HG03175 (cell line): Measurements from ENCODE around the gene LMNA.

ENCODE experiments used
- ATAC-seq: cut with Tn5 transposase; IDR thresholded peaks from one replicate; pipeline ENCODE4 v1.9.1; 2021; ENCODE audit warnings: mild to moderate bottlenecking, moderate library complexity; ENCODE audit not compliant: unreplicated experiment

The LMNA gene

DNA sequence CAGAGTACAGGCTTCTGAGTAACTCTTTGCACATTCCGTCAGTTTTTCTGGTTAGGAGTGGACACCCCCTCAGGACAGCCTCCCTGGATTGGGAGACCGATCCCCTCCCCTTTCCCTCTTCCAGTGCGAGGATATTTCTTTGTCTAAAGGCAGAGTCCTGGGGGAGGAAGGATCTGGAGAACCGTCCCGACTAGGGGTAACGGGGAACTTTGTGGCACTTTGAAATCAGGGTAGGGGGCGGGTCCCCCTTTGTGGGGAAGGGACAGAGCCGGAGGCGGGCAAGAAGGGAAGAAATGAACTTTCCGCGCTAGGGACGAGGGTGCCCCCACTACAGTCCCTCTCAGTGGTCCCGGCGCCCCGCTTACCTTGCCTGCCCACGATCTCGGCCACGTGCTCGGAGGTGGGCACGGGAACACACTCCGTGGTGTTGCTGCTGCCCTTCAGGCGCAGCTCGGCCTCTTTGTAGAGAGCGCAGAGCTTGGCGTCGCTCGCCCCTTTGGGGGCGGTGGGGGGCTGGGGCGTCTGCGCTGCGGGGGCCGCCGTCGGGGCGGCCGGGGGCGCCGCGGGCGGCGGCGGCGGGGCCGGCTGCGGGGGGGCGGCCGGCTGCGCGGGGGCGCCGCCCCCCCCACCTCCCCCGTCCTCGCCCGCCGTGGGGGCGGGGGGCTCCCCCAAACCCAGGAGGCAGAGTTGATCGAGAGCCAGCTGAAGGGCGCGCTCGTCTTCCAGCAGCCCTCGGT is 33.2 kb upstream of the LMNA start:
- ATAC-seq: no peak

DNA sequence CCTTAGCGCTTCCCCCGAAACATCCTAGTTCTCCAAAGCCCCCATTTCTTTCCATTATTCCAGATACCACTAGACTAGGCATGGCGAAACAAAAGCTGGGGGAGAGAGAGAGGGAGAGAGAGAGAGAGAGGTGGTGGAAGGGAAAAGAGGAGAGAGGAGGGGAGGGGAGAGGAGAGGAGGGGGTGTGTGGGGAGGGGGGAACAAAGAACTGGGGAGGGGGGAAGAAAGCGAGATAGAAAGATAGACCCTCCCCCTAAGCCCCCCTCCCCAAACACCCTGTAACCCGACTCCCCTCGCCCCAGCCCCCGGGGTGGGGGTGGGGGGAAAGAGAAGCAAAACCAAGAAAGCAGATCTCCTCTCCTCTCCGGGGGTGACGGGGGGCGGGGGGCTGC is 32.6 kb upstream of the LMNA start:
- ATAC-seq: no peak

DNA sequence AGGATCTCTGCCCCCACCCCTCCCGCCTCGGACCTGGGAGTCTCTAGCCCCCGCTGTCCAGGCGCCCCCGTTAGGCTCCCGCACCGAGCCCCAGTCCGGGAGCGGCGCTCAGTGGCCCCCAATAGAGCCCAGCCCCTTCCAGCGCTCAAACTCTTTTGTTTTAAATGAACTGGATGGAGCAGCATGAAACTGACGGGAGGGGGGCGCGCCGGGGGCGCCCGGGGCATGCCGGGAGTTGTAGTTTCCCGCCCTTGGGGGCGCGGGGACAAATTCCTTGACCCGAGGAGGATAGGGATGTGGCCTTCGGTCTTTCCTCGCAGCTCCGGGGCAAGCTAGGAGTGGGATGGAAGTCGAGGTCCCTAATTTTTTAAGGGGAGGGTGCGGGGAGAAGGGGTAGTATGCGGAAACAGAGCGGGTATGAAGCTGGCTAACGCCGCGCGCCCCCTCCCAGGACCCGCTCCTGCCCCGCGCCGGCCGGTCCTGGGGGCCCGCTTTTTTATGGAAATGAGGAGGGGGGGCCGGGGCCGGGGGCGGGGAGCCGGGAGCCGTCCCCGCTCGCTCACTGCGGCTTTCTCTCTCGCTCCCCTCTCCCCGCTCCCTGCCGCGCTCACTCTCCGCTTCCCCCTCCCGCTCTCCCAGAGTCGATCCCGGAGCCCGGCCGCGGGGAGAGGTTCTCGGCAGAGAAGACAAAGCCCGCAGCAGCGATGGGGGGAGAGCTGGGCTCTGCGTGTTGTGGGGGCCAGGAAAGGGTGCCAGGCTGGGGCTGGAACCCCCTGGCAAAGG is 32.0 kb upstream of the LMNA start, which contains the start of gene MEX3A:
Gene MEX3A, minus strand, starts transcription at position 157 of the 783 bp plus-strand sequence. CDS start 467 bp downstream, outside the sequence.
- ATAC-seq: no peak

DNA sequence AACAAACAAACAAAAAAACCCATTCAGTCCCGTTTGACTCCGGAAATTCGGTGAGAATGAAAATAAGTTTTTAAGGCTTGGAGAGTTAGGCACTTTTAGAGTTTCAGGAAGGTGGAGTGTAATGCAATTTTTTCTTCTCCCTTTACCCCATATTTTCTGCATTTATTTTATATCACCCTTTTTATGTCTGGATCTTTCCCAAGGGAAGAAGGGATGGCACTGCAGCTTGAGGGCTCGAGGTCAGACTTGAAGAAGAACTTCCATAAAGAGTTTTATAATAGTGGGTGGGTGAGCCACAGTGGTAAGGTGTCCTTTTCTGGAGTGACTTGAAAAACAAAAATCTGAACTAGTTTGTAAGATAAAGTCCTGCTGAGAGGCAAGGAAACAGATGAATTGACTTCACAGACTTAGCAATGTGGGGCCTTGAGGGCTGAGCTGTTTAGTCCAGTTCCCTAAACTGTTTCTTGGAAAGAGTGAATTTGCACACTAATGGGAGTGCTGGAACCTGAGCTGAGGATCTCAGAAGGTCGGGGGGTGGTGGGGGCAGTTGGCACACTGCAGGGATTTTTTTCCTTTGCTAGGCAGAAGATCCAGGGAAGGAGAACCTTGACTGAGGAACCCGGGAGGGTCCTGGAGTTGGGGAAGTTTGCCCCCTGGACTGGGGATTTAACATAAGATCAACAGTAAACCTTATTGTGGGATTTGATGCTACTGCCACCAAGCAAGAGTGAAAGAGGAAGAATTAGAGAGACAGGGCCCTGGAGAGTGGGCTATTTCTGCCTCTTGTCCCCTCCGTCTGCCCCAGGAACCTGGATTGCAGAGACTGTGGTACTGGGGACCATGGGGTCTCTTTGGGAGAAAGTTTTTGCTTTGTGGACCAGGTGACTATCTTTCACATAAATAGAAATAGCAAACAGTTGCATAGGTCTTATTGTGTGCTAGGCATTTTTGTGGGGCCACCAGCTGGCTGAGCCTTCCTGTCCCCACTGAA is 30.4 kb upstream of the LMNA start:
- no peak for ATAC-seq

DNA sequence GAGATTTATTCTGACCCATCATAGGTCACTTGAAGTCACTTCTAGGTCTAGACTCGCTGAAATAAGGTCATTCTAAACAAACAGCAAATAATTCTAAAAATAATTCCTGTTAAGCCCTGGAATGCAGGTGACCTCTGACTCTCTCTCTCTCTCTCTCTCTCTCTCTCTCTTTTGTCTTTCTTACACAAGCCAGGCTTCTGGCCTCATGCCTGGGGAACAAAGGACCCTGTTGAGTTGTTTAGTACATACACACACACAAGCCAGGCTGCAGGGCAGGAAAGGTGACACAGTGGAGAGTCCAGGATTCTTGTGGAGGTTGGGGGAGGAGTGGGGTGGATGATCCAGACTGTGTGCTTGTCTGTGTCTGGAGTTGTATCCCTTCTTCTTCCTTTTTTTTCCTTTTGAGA is 28.3 kb upstream of the LMNA start:
- ATAC-seq: no peak

DNA sequence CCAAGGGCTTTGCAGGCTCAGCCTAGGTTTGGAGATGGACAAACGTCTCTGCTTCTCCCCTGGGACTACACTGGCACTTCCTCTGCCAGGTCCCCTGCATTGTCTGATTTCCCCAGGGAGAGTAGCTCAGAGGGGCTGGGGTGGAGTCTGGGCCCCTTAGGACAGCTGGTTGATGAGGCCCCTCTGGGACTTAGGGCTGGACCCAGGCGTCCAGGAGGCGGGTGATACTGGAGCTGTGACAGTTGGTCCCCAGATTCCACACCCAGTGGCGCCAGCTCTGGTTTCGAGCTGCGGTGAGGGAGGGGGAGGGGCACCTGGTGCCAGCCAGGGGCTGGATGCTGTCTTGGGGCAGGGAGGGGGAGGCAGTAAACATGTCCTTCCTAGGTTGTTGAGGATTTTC is 24.8 kb upstream of the LMNA start:
- ATAC-seq: no peak

DNA sequence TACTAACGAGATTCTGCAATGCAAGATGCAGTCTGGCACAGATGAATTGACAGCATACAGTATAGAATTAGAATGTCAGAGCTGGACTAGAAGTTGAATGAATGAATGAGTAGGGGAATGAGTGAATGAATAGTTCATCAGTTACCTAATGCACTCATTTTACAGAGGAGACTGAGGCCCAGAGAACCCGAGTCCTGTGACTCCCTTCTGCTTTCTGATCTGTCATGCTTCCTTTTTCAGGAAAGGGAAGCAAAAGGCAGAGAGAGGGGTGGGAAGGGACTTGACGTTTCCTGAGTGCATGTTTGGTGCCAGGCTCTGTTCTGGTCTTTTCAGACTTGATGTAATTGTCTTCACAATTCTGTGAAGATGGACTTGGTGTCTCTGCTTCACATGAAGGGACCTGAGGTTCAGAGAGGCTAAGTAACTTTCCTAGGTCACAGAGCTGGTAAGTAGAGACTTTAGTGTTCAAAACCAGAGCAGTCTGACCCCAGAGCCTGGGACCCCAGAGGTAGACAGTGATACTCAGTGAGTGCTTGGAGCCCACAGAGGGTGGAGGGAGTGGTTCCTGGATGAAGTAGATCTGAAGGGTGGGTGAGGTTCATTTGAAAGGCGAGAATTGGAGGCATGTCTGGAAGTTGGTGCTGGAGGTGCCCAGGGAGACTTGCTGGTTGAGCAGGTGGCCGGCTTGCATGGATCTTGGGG is 24.2 kb upstream of the LMNA start:
- ATAC-seq: no peak

DNA sequence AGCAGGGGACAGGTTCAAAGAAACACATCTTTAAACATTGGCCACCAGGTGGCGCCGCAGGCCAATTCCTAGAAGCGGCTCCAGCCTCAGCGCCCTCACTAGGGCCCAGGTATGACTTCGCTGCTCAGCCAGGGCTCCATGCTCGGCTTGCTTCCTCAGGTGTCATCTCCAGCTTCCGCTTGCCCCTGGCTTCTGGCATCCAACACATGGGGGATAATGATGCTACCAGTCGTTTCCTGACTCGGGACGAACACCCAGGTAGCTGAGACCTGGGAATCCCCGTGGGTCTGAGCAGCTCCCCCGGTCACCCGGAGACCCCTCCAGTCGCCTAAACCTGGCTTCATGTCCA is 23.7 kb upstream of the LMNA start:
- ATAC-seq: no peak

DNA sequence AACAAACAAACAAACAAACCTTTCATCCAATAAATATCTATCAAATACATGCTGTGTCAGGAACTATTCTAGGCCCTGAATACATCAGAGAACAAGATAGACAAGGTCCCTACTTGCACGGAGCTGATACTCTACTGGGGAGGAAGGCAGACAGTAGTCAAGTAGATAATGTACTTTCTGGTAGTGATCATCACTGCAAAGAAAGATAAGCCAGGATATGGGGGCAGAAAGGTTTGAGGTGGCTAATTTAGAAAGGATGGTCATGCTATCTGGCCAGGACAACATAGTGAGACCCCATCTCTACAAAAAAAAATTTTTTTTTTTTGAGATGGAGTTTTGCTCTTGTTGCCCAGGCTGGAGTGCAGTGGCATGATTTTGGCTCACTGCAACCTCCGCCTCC is 22.9 kb upstream of the LMNA start:
- ATAC-seq: no peak

DNA sequence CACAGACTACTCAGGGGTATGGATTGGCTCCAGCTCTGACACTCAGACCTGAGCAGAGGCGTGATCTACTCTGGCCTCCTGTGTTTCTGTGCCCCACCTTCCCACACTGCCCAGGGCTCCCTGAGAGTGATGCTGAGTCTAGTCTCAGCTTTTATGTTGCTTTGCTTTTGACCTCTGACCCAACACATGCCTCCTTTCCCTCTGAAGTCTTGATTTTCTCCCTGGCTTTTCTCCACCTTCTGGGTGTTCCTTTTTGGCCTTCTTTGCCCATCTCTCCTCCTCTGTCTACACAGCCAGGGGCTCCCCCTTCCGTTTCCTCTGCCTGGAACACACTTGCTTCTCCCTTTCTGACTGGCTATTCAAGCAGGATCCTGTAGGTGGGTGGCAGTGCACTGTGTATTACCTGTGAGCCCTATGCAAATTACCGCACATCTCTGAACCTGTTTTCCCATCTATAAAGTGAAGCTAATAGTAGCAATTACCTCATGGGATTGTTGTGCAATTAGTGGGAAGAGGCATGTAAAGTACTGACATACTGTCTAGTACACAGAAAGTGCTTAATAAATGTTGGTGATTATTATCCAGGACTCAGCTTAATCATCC is 18.5 kb upstream of the LMNA start:
- no peak for ATAC-seq

DNA sequence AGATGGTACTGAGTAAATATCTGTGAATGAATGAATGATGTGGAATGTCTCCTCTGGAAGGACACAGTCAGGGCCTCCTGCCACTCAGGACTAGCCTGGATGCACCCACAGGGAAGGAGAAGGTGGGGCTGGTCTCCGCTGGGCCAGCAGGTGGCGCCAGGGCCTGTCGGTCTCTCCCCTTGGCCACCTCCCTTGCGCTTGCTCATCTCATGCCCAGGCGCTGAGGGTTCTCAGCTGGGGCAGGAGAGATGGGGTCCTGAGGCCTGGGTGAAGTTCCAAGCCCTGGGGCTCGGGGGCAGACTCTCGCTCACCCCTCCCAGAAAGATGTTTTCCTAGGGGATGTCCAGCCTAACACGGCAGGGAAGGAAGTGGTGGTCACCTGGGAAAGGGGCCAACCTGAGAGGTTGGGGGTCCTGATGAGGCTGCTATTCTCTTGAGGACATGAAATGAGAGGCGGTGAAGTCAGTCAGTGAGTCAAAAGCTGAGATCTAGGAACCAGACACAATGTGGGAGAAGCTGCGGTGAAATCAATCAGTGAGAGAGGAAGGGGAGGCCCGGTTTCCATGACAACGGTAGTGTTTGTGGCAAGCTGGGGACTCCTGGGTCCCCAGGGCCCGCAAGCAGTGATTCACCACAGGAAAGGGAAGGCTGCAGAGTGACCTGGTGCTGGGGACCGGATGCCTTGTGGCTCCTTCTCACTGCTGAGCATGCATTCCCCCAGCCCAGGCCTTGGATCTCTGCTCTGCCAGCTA is 17.7 kb upstream of the LMNA start:
- ATAC-seq: peak; percentile 70

DNA sequence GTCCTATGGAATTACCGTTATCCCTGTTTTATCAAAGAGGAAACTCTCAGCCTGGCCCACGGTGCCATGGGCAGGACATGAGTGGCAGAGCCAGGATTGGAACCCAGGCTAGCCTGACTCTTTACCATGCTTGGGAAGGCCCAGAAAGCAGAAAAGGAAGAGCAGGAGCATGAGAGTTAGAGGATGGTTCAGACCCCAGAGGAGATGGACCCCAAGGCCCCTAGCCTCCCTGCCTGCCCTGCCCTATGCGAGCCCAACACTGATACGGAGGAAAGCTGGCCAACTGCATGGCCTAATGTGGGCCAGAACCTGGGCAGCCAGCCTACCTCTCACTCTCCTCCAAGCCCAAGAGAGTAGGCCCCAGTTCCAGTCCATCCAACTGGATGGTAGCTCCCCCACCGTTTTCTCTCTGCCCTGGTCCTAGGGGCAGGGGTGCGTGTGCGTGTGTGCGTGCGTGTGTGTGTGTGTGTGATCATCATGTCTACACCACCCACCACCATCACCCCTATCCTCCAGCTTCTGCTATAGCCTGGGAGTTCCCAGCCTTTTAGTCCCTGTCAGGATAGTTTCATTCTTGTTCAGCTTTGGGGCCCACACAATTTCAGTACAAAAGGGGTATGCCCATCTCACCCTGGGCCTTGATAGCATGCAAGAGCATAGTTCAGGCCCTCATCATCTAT is 16.9 kb upstream of the LMNA start:
- ATAC-seq: no peak

DNA sequence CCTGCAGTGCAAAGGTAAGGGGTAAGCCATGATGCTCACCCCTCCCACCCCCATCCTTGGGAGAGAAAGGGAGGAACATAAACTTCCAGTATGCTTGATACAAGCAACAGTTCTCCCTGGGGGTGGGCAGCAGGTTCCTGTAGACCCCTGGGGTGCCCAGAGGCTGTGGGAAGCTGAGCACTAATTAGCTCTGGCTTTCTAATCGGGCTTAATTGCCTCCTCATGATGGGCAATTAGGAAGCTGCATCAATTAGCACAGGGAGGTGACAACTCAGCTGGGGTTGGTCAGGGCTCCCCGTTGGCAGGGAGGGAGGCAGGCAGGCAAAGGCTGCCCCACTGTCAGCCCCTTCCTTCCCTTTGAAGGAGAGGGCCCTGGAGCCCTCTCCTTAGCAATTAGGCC is 15.7 kb upstream of the LMNA start:
- ATAC-seq: no peak

DNA sequence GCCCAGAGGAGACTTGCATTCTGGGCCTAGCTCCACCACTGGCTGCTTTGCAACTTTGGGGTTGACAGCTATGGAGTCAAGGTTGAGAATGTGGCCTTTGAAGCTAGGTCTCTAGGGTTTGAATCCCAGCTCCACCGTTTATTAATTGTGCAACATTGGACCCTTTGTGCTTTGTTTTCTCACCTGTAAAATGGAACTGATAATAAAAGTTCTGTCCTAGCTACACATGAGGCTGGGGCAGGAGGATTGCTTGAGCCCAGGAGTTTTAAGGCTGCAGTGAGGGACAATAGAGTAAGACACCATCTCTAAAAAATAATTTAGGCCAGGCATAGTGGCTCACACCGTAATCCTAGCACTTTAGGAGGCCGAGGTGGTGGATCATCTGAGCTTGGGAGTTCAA is 15.2 kb upstream of the LMNA start:
- no peak for ATAC-seq

DNA sequence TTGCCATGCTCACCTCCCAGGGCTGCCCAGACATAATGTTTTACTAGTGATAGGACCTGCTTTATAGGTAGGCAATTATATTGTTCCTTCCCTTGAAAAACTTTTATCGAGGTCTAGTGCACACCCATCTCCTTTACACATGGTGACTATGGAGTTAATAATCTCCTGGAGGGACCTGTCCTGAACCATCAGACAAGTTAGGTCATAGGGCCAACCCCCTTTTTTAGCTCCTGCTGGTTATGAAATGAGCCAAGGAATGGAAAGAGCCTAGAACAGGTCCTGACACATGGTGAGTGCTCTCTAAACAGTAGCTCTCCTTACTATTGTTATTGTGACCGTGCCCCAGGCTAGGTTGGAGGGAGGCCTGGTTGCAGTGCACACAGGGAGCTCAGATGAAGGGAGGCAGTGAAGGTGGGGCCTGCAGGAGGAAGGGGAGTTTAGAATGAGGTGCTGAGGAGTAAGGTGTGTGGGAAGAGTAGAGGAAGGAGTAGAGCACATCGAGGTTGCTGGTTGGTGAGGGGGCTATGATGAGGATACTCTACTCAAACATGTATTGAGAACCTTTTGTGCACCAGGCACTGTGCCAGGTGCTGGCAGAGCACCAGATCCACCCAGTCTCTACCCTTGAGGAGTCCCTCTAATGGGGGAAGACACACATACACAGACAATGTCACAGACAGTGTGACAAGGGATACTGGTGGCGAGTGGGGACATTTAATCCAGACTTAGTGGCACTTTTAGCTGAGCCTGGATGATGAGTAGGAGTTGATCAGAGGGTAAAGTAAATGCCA is 14.1 kb upstream of the LMNA start:
- ATAC-seq: no peak

DNA sequence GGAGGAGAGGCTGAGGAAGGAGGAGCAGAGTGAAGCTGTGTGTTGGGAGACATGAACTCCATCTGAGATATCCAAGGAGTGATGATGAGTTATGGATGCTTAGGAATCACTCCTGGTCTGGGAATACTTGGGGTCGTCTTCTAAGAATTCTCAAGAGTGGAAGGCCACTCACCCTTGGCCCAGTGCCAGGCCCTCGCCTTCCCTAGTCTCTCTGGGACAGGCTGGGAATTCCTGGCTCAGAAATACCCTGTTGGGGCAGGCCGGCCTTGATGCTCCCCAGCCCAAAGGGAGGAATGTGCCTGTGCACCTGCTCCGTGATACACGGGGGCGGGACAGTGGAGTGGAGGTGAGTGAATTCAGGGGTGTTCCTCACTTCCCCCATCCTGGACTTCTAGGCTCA is 12.6 kb upstream of the LMNA start:
- no peak for ATAC-seq

DNA sequence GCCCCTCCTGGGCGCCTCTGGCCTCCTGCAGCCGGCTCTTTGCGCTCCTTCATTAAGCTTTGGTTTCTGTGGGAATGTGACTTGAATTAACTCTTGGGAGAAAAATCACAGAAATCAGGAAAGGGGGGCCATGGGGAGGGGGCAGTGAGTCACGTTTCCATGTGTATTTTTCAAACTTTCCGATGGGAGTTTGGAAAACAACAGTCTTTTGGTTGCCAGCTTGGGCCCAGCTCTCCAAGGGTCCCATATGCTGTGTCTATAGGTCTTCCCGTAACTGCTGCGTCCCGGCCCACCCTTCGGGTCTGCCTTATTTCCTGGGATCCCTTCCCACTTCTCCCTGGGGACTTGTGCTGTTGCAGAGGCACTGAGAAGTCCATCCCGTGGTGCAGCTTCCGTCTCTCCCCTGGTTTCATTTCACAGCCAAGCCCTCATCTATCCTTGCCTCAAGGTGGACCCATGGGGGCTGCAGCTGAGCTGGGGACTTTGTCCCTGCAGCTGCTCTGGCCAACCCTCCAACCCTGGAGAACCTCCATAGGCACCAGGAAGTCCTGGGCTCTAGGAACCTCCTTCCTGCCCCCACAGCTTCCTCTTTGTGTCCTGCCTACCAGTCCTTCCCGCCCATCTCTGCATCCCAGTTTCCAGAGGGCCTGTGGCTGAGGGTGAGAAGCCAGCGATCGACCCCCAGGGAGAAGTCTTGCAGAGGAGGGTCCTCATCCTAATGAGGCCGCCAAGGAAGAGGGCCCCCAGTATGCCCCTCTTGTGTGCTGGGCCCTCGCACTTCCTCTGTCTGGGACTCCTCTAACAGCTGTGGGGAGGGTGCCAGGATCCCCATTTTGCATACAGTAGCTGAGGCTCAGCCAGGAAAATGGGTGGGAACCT is 11.6 kb upstream of the LMNA start:
- no peak for ATAC-seq
